Cardiac ventricle fibroblast (primary cell): ENCODE results near the gene LRRC74B. TPM values are rescaled to one million over a fixed set of nuclear protein-coding genes. Genes with fewer than 3 reads are reported as not detected.

Experiments used
- total RNA-seq: library from RNA; depleted of rRNA; stranded (reverse); fragments of >200 nt; gene quantifications from 2 replicates; pipeline ENCODE4 v1.2.3, GENCODE V29; 2015

Gene LRRC74B, protein sequence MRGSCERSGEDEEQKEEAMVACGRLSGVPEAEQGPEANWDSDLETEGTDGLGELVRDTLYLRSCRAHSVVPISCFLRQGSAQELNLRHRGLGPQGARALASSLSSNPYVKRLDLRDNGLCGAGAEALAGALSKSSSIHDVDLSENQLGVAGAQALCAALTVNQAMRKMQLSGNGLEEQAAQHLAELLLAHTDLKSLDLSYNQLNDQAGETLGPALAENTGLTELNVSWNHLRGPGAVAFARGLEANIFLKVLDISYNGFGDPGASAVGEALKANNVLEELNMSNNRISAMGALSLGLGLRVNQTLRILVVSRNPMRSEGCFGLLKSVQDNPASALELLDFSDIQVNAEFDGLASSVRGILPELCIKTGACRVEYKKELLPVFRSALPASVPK
- not detected in 2 replicates for total RNA-seq

GRCh38 chr22:21045585-21046294, at the start of gene LRRC74B:
TSS of gene LRRC74B (plus strand) at chr22:21045946. CDS start at chr22:21045987, 41 bp downstream.

GRCh38 chr22:21001601-21002325, 44.0 kb upstream of the LRRC74B start, which contains the start of gene THAP7:
TSS of gene THAP7 (minus strand) at chr22:21002118. CDS start at chr22:21001911, 207 bp downstream.

DNA sequence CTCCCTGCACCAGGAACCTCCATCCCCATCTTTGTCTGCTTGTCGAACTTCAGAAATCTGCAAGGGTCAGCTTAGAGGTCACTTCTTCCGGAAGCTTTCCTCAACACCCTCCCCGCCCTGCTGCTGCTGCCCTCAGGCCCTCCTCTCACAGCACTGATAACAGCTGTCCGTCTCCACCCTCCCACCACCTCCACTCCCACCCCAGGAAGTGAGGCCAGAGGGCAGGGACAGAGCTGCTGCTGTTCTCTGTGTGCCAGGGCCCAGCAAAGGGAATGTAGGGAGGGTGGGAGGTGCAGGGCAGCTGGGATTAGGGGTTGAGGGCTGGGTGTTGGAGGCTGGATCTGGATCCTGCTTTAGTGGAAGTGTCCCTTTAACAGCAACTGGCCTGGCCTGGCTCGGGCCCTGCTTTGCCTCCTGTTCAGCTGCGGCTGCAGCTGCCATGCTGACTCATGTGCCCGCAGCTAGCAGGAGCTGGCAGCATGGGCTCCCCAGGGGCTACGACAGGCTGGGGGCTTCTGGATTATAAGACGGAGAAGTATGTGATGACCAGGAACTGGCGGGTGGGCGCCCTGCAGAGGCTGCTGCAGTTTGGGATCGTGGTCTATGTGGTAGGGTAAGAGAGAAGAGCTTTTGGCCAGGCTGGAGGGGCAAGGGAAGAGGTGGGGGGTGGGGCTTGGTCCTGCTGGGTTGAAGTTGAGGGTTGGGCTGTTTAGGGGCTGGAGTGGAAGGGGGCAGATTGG, 30.9 kb upstream of the LRRC74B start, which contains the start of gene P2RX6:
P2RX6 (plus strand) TSS at position 440 of the 740 bp plus-strand sequence; CDS start at position 450, 10 bp downstream.

DNA sequence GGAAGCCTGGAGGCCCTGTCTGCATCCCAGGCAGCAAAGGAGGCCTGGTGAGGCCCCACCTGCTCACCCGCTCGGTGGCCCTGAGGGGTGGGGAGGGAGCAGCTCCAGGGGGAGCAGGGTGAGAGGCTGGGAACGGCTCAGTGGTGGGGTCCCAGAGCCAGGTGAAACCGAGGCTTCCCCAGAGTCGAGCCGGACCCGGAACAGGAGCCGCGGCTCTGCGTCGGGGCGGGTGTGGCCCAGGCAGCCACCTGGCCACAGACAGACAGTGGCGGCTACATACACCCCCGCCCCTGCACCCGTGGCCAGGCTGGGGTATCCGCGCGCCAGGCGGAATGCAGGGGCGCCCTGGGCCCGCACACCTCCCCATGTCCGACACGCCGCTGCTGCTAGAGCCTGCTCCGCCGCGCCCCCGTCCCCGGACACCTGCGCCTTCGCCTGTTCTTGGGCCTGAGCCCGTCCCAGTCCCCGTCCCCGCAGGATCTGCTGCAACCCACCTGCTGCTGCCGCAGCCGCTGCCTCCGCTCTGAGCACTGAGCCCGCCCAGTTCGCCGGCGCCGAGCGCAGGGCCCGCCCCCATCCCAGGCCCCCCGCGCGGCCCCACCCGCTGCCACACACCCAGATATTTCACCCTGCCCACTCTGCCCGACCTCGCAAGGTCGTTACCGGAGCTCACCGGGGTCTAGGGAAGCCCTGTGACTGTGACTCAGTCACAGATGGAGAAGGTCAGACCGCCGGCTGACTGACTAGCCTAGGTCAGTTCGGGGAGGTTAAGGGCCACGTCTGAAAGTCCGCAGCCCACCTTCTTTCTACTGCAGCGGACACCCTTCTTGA, 13.5 kb upstream of the LRRC74B start, which contains the start of gene SLC7A4:
SLC7A4 (minus strand) TSS at position 525 of the 831 bp plus-strand sequence. CDS start 749 bp downstream, outside the sequence.

Other genes with a start within 250 kb of the LRRC74B start
- 37.3 and 51.0 TPM in 2 replicates for gene PI4KA, start 187.1 kb upstream of the LRRC74B start, total RNA-seq
- gene SNAP29, start 186.9 kb upstream of the LRRC74B start, total RNA-seq: 22.8 and 23.6 TPM in 2 replicates
- 34.6 and 35.4 TPM in 2 replicates for gene CRKL, start 128.5 kb upstream of the LRRC74B start, total RNA-seq
- 0.56 and 1.5 TPM in 2 replicates for gene AIFM3, start 78.7 kb upstream of the LRRC74B start, total RNA-seq
- gene LZTR1, start 63.6 kb upstream of the LRRC74B start, total RNA-seq: 27.6 and 34.6 TPM in 2 replicates
- gene THAP7, start 43.8 kb upstream of the LRRC74B start, total RNA-seq: 17.2 and 25.3 TPM in 2 replicates
- gene P2RX6, start 30.8 kb upstream of the LRRC74B start, total RNA-seq: 0.94 and 1.3 TPM in 2 replicates
- not detected in 2 replicates for gene SLC7A4, start 13.4 kb upstream of the LRRC74B start, total RNA-seq